NCI-H2227 treated with DMSO at 0.1 percent for 48 hours (cell line): ENCODE results near the gene SLC38A6.
A peak's percentile ranks its signal among the peaks of the same experiment; 100 is the strongest.

Experiments used
- DNase-seq: peaks from one replicate; lab custom pipeline; 2025; lab: John Stamatoyannopoulos, UW

The SLC38A6 gene

GRCh38 chr14:60980811-60981632 is at the start of gene SLC38A6, which contains the start of gene TRMT5:
SLC38A6 (plus strand) TSS chr14:60981245; CDS start chr14:60981278, 33 bp downstream.
TRMT5 (minus strand) TSS chr14:60981079; CDS start chr14:60980973, 106 bp downstream.
- DNase-seq: peak; percentile 89

- no peak for DNase-seq
Measured at GRCh38 chr14:60933920-60934655, 47.0 kb upstream of the SLC38A6 start.

GRCh38 chr14:60935319-60935718 is 45.7 kb upstream of the SLC38A6 start:
- DNase-seq: no peak

- no peak for DNase-seq
Measured at GRCh38 chr14:60943637-60944032, 37.4 kb upstream of the SLC38A6 start.

GRCh38 chr14:60944204-60944603 is 36.8 kb upstream of the SLC38A6 start:
- DNase-seq: no peak

- no peak for DNase-seq
Measured at GRCh38 chr14:60945984-60946383, 35.1 kb upstream of the SLC38A6 start.

- no peak for DNase-seq
Measured at GRCh38 chr14:60946773-60947172, 34.3 kb upstream of the SLC38A6 start.

GRCh38 chr14:60951776-60952435 is 29.1 kb upstream of the SLC38A6 start:
- DNase-seq: no peak

GRCh38 chr14:60956202-60956601 is 24.8 kb upstream of the SLC38A6 start:
- no peak for DNase-seq

- DNase-seq: no peak
Measured at GRCh38 chr14:60956632-60957031, 24.4 kb upstream of the SLC38A6 start.

GRCh38 chr14:60958146-60958545 is 22.9 kb upstream of the SLC38A6 start:
- no peak for DNase-seq

GRCh38 chr14:60963761-60964160 is 17.3 kb upstream of the SLC38A6 start:
- no peak for DNase-seq

GRCh38 chr14:60964904-60965303 is 16.1 kb upstream of the SLC38A6 start:
- no peak for DNase-seq

- DNase-seq: no peak
Measured at GRCh38 chr14:60965402-60965801, 15.6 kb upstream of the SLC38A6 start.

GRCh38 chr14:60968099-60968498 is 12.9 kb upstream of the SLC38A6 start:
- no peak for DNase-seq

GRCh38 chr14:60968671-60969070 is 12.4 kb upstream of the SLC38A6 start:
- no peak for DNase-seq

- no peak for DNase-seq
Measured at GRCh38 chr14:60970146-60970545, 10.9 kb upstream of the SLC38A6 start.

GRCh38 chr14:60971271-60971670 is 9.8 kb upstream of the SLC38A6 start:
- no peak for DNase-seq

GRCh38 chr14:60972295-60972694 is 8.8 kb upstream of the SLC38A6 start:
- DNase-seq: no peak

GRCh38 chr14:60973070-60973469 is 8.0 kb upstream of the SLC38A6 start:
- no peak for DNase-seq

- DNase-seq: no peak
Measured at GRCh38 chr14:60974090-60974651, 6.9 kb upstream of the SLC38A6 start.

- no peak for DNase-seq
Measured at GRCh38 chr14:60975551-60975950, 5.5 kb upstream of the SLC38A6 start.
